GM18867 (cell line): ENCODE measurements around the gene GLT1D1.
"Not testable (repeated sequence)": the region's sequence is repeated elsewhere in the genome, so short reads cannot be mapped to it uniquely, and the experiment has no call there.

Experiments
- ATAC-seq: cut with Tn5 transposase; IDR thresholded peaks from one replicate; pipeline ENCODE4 v1.9.1; 2021; ENCODE audit warnings: mild to moderate bottlenecking, moderate library complexity; ENCODE audit not compliant: unreplicated experiment

The GLT1D1 gene

GRCh38 chr12:128820253-128820652 is 33.0 kb upstream of the GLT1D1 start:
- ATAC-seq = no peak

GRCh38 chr12:128820723-128821432 is 32.4 kb upstream of the GLT1D1 start:
- peak; percentile 59 for ATAC-seq

GRCh38 chr12:128823216-128823915 is 29.9 kb upstream of the GLT1D1 start:
- ATAC-seq = peak; percentile 33

- ATAC-seq = peak; percentile 86
Observed at GRCh38 chr12:128823916-128824839, 29.1 kb upstream of the GLT1D1 start, which contains the start of gene SLC15A4. TSS of gene SLC15A4 (minus strand) at chr12:128823958. CDS start at chr12:128823943, 15 bp downstream.

- ATAC-seq = no peak
Observed at GRCh38 chr12:128825835-128826234, 27.4 kb upstream of the GLT1D1 start.

GRCh38 chr12:128827724-128828123 is 25.6 kb upstream of the GLT1D1 start:
- no peak for ATAC-seq

GRCh38 chr12:128829861-128830504 is 23.3 kb upstream of the GLT1D1 start:
- peak; percentile 94 for ATAC-seq

GRCh38 chr12:128830505-128830893 is 22.8 kb upstream of the GLT1D1 start:
- peak; percentile 43 for ATAC-seq

- no peak for ATAC-seq
Observed at GRCh38 chr12:128833418-128833817, 19.9 kb upstream of the GLT1D1 start.

GRCh38 chr12:128839885-128840284 is 13.4 kb upstream of the GLT1D1 start:
- not testable (repeated sequence) for ATAC-seq

- ATAC-seq = peak; percentile 63
Observed at GRCh38 chr12:128840862-128841468, 12.3 kb upstream of the GLT1D1 start.

- ATAC-seq = no peak
Observed at GRCh38 chr12:128842579-128842978, 10.7 kb upstream of the GLT1D1 start.

GRCh38 chr12:128843538-128843937 is 9.7 kb upstream of the GLT1D1 start:
- ATAC-seq = no peak

GRCh38 chr12:128844031-128844635 is 9.1 kb upstream of the GLT1D1 start:
- peak; percentile 35 for ATAC-seq

- ATAC-seq = not testable (repeated sequence)
Observed at GRCh38 chr12:128846671-128847070, 6.6 kb upstream of the GLT1D1 start.

- ATAC-seq = no peak
Observed at GRCh38 chr12:128848371-128848770, 4.9 kb upstream of the GLT1D1 start.

- ATAC-seq = not testable (repeated sequence)
Observed at GRCh38 chr12:128849806-128850205, 3.5 kb upstream of the GLT1D1 start.

GRCh38 chr12:128850400-128850799 is 2.9 kb upstream of the GLT1D1 start:
- no peak for ATAC-seq

- ATAC-seq = not testable (repeated sequence)
Observed at GRCh38 chr12:128851429-128851828, 1.8 kb upstream of the GLT1D1 start.
